Activated T-cell treated with anti-CD3 and anti-CD28 coated beads for 24 hours (primary cell): ENCODE measurements around the gene PLSCR3.

Source experiments
- DNase-seq: peaks from one replicate; pipeline ENCODE4 v3.0.0-alpha.2; 2020; ENCODE audit warnings: low read depth

The PLSCR3 gene

DNA sequence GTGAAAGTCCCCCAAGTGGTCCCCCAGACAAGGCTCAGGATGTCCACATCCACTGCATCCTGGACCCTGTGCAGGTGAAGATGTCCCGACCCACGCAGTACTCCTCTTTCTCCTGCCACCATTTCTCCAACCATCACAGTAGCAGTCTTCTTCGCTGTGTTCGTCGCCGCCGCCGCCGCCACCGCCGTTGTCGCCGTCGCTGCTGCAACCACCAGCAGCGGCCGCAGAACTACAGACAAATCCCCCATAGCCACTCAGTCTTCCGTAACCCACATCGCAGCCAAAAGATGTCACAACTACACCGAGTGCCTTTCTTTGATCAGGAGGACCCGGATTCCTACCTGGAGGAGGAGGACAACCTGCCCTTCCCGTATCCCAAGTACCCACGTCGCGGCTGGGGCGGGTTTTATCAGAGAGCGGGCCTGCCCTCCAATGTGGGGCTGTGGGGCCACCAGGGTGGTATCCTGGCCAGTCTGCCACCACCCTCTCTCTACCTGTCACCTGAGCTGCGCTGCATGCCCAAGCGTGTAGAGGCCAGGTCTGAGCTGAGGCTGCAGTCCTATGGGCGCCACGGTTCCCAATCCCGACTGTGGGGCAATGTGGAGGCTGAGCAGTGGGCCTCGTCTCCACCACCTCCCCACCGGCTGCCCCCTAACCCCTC is 32.0 kb upstream of the PLSCR3 start:
- no peak for DNase-seq

DNA sequence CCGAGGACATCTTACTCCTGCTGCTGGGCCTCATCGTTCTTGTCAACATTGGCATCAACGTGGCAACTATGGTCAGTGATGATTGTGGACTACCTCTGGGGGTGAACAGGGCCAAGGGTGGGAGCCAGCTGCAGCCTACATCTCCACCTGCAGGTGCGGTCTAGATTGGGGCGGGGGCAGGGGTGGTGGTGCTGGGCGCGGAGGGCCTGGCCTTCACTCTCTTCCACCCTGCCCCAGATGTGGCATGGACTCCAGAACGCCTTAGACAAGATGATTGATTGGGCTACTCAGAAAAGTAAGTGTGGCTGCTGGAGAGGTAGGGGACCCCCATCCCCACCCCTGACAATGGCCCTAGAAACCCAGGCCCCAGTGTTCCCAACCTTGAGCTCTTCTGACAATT is 31.4 kb upstream of the PLSCR3 start:
- no peak for DNase-seq

DNA sequence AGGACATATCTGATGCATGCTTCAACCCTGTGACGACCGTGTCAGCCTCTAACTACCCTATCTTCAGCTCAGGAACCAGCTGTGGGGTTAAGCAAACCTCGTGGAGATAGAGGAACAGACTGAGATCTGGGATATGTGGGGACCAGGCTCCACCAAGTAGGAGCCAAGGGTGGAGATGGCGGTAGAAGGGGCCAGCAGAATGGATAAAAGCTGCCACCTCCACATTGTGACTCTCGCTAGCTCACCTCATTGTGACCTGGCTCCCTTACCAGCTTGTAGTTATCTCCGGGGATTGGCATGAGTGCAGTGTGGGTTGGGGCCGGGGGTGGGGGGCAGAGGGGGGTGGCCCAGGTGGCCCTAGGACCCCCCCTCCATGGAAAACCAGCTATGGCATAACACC is 31.0 kb upstream of the PLSCR3 start, which contains the start of gene SPEM2:
Gene SPEM2 (plus strand): TSS at position 301 of the 400 bp plus-strand sequence. CDS start 73 bp downstream, at position 374.
- DNase-seq = no peak

DNA sequence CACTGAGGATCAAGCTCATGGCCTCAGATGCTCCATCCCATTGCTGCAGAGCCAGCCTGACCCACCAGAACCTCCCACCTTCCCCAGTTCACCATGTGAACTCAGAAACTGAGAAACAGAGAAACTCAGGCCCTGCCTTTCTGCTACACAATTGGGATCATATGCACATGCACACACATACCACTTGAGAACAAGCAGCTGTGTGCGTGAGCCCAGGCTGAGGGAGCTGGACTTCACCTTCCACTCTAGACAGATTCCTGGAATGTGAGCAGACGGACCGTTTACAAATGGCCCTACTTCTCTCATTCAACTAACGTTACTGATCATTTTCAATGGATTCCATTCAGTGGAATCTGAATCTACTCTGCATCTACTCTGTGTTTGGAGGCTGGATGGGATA is 29.4 kb upstream of the PLSCR3 start:
- no peak for DNase-seq

DNA sequence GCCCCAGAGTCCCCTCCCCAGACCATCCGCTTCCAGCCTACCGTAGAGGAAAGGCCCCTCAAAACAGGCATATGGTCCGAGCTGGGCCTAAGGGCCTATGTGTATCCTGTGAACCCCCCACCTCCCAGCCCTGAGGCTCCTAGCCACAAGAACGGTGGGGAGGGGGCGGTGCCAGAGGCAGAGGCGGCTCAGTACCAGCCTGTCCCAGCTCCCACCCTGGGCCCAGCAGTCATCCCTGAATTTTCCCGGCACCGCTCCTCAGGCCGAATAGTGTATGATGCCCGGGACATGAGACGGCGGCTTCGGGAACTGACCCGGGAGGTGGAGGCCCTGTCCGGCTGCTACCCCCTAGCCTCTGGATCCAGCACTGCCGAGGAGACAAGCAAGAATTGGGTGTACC is 26.9 kb upstream of the PLSCR3 start:
- DNase-seq = no peak

DNA sequence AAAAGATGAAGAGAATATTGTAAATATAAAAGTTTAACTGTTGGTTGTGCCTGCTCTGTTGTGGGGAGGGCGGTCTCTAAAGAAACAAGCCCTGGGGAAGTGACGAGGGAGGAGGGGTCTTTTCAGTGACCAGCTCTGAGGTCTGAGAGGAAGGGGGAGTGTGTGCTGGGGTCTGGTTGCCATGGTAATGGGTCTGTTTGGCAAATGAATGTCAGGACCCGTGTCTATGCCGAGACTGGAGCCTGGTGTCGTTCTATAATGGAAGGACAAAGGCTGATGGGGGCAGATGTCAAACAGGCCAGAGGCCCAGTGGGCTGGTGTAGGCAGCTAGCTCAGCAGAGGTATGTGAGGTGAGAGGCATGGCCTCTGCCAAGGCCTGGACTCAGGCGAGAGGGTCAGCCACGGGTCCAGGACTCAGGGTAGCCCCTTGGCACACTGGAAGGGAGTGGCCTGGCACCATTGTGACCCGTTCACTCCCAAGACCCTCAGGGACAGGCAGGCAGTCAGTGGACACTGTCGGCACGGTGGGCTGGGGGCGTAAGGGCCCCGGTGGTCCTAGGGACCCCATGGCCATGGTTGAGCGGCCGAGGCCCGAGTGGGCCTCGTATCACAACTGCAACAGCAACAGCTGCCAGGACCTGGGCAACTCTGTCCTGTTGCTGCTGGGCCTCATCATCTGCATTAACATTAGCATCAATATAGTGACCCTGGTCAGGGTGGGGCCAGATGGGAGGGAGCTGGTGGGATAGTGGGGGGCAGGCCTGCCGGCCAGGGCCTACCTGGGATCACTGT is 25.7 kb upstream of the PLSCR3 start, which contains the start of gene SPEM1:
Gene SPEM1 (plus strand): TSS at position 506 of the 792 bp plus-strand sequence. CDS start 61 bp downstream, at position 567.
- no peak for DNase-seq

DNA sequence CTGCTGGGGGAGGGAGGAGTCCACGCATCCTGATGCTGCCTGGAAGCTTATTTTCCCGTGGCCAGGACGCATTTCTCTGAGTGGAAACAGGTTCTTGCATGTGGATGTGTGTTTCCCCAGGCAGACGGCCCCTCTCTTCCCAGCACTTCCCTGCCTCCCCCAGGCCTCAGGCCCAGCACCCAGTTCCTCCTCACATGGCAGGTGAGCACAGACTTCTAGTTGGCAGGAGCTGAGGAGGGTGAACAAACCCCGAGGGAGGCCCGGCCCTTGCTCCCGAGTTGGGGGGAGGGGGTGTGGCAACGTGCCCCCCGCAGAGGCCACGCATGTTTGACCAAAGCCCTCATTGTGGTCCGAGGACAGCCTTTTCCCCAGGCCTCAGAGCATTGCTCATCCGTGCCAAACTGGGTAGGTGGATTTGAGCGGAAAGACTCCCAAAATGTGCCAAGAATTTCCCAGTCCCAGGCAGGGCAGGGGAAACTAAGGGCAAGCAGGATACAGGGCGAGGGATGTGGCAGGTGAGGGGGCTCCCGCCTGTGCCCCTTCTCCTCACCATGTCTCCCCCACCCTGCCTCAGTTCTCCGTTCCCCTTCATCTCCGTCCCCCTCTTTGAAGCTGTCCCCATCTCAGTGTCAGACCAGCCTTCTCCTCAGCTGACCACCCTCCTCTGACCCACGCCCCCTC is 24.3 kb upstream of the PLSCR3 start:
- DNase-seq = no peak

DNA sequence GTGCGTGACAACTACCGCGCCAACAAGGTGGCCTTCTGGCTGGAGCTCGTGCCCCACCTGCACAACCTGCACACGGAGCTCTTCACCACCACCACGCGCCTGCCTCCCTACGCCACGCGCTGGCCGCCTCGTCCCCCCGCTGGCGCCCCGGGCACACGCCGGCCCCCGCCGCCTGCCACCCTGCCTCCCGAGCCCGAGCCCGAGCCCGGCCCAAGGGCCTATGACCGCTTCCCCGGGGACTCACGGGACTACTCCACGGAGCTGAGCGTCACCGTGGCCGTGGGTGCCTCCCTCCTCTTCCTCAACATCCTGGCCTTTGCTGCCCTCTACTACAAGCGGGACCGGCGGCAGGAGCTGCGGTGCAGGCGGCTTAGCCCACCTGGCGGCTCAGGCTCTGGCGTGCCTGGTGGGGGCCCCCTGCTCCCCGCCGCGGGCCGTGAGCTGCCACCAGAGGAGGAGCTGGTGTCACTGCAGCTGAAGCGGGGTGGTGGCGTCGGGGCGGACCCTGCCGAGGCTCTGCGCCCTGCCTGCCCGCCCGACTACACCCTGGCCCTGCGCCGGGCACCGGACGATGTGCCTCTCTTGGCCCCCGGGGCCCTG is 22.8 kb upstream of the PLSCR3 start:
- DNase-seq = no peak

DNA sequence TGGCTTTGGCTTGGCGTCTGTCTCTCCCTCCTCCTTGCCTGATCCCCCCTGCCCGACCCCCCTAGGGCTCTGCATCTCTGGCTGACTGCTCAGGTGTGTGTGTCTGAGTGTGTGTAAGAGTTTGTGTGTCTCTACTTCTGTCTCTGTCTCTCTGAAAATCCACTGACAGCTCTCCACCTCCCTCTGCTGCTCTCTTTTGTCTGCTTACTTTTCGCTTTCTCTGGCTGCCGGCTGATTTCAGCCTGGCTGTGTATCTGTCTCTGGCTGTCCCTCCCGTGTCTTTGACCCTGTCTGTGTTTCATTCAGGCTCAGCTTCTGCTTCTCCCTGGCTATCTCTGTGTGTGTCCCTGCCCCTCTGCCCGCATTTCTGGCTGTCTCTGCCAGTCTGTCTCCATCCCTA is 22.0 kb upstream of the PLSCR3 start:
- DNase-seq = no peak

DNA sequence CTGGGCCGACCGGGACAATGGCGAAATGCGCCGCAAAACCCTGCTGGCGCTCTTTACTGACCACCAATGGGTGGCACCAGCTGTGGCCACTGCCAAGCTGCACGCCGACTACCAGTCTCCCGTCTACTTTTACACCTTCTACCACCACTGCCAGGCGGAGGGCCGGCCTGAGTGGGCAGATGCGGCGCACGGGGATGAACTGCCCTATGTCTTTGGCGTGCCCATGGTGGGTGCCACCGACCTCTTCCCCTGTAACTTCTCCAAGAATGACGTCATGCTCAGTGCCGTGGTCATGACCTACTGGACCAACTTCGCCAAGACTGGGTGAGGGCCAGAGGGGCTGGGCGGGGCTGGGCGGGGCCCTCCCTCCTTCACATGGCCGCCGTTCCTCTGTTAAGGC is 21.5 kb upstream of the PLSCR3 start:
- DNase-seq = no peak

DNA sequence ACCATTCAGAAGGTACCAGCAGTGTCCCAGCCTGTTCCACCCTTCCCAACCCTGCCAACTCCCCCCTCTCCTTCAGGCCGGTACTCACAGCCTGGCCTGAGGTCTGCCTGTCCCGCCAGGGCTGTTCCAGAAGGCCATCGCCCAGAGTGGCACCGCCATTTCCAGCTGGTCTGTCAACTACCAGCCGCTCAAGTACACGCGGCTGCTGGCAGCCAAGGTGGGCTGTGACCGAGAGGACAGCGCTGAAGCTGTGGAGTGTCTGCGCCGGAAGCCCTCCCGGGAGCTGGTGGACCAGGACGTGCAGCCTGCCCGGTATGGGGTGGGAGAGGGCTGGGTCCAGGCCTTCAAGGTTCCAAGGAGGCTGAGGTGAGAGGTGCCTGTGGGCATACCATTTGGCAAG is 20.5 kb upstream of the PLSCR3 start:
- DNase-seq = no peak

DNA sequence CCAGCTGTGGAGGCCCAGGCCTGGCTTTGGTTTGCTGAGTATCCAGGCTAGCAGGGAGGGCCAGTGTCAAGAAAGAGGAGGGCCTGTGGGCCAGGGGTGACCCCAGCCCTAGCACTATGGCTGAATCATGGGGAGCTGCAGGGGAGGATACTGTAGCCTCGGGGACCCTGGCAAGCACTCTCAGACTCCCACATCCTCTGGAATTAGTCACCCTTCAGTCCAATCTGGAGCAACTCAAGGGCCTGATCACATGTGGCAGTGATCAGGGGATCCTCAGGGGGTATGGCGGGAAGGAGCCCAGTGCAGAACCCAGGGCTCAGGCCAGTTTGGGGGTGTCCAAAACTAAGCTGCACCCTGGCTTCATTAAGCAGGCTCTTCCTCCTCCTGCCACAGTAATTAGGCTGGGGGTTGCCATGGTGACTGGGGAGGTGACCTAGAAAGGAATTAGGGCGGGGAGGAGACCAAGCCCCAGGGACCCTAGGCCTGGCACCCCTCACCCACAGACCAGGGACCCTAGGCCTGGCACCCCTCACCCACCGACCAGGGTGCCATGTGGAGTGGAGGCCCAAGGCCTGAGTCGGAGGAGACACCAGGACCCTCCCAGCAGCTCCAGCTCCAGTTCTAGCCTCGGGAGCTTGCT is 19.1 kb upstream of the PLSCR3 start:
- no peak for DNase-seq

DNA sequence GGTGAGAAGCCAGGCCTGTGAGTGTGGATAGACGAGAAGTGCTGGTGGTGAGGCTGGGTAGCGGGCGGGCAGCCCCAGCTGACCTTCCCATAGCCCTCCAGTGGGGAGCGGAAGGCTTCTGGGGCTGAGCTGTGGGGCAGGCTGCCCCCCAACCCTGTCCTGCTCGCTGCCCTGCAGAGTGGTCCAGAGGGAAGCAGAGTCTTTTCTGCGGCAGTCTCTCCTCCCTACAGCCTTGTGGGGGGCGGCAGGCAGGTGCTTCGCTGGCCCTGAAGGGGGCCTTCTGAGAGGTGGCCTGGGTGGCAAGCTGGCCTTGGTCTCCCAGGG is 17.1 kb upstream of the PLSCR3 start:
- no peak for DNase-seq

DNA sequence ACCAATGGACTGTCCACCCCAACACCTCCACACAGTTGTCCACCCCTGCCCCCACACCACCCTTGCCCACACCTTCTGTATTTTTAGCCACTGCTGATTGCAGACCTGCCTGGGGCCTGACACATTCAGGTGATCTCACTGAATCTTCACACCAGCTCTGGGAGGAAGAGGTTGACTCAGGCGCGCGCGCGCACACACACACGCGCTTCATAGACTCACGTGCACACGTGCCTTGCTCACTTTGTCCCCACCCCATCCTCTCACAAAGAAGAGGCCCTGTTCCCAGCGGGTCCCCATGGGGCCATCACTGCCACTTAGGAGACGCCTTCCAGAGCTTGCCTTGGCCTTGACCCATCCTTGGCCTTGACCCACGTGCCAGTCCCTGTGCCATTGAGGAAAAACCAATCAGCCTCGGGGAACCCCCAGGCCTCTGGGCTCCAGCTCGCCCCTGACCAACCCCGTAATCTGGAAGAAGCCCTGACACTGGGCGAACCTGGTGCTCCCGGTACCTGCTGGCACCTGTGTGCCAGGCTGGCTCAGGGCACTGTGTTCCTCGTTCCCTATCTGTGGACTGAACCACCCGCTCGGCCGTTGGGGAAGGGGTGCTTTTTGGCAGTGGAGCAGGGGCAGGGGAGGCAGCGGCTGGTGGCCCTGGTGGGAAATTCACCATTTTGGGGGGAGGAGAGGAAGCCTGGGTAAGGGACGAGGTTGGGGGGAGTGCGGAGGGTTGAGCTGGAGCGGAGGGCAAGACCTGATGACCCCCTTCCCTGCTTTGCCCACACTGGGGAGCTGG is 16.5 kb upstream of the PLSCR3 start:
- no peak for DNase-seq

DNA sequence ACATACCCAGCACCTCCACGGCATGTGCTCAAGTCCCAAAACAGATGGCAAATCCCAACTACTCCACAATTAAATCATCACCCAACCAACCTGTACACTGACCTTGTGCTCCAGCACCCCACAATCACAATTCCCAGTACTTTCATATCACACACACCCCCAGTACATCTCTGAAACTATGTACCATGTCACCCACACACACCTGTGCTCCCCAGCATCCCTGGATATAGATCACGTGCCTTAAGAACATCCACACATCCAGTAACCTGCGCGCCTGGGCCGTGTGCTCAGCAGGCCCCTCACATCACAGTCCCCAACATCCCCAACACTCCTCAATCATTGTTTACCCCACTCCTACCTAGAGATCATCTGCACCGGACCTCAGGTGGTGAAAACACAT is 15.4 kb upstream of the PLSCR3 start:
- DNase-seq = no peak

DNA sequence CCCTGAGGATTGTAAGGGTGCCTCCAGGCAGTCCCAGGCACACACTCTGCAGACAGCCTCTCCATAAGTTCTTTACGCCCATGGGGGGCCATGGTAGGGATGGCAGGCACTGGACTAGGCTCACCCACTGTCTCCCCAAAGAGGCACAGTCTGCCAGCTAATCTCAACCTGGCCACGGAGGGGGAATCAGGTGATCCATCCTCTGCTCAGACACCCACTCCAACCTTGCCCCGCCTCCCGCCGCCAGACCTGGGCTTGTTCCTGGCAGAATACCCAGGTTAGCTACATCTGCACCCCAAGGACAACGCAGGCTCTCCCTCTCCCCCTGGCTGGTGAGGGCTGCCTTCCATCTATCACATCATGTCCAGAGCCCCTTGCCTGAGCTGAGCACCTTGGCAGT is 14.5 kb upstream of the PLSCR3 start:
- no peak for DNase-seq

DNA sequence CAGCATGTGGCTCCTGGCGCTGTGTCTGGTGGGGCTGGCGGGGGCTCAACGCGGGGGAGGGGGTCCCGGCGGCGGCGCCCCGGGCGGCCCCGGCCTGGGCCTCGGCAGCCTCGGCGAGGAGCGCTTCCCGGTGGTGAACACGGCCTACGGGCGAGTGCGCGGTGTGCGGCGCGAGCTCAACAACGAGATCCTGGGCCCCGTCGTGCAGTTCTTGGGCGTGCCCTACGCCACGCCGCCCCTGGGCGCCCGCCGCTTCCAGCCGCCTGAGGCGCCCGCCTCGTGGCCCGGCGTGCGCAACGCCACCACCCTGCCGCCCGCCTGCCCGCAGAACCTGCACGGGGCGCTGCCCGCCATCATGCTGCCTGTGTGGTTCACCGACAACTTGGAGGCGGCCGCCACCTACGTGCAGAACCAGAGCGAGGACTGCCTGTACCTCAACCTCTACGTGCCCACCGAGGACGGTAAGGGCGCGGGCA is 14.0 kb upstream of the PLSCR3 start:
- DNase-seq = no peak

DNA sequence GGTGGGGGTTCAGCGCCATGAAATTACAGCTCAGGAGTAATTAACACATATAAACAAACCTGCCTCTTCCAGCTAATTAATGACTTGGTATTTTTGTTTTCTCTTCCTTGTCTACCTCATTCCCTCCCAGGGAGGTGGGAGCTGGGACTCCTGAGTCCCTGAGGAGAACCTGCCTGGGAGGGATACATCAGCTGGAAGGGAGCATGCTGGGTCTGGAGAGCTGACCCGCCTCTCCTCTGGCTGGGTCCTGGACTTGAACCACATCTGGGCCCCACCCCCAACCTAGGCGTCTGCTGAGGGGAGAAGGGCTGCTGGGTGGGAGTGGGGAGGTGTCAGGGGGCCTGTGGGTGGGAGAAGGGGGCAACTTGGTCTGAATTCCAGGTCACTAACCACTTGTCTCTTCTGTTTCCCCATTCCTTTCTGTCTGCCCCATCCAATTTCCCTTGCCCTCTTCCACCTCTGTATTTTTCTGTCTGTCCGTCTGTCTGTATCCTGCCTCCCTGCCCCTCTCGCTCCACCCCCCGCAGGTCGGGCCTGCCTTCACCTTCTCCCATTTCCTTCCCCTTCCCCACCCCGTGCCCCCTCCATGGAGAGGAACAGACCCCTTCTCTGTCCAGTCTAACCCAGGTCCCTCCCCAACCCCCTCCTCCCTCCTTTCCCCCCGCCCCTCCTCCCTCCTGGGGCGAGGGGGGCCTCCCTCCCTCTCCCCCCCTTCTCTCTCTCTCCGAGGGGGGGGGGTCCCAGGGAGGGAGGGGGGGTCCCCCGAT is 13.3 kb upstream of the PLSCR3 start, which contains the start of gene NLGN2:
Gene NLGN2 (plus strand): TSS at position 361 of the 767 bp plus-strand sequence. CDS start 411 bp downstream, outside the sequence.
- DNase-seq = no peak

DNA sequence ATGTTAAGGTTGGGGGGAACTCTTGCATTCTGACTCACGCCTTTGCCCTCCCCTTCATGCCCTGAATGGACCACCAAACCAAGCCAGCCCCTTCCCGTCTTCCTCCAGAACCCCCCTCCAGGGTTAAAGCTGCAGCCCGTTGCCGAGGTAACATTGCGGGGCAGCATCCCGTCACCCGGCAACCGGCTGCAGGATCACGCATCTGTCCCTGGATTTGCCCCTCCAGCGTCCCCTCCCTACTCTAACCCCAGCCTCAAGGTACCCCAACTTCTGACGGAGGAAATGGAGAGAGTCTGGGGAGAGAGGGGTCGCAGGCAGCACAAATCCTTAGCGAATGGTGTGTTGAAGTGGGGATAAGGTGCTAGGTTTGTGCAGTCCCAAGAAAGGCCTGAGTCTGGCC is 12.8 kb upstream of the PLSCR3 start:
- no peak for DNase-seq

DNA sequence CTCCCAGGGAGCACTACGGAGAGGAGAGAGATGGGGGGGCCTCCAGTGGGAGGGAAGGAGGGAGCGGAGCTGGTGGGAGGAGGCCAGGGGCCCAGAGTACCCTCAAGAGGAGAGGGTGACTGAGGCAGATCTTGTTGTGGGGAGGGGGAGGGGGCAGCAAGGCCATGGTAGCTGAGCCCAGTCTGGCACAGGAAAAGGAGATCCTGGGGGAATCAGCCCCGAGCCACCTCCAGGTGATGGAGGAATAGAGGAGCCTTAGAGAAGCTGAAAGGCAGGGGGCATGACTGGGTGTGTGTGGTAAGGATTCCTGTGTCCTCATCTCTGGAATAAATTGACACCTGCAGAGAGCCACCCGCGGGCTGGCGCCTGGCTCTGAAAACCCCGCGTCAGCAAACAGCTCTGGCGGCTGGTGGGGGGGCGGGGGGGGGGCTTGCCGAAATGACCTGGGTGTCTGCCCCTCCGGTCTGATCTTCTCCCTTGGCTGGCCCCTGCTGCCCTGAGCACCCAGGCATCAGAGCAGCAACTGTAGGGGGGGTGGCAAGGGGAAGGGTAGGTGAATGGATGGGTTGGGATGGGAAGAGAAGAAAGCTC is 12.0 kb upstream of the PLSCR3 start:
- DNase-seq = no peak
